Stimulated activated CD8-positive, alpha-beta memory T cell treated with anti-CD3 and anti-CD28 coated beads, Interleukin-2, amount 100 ng/mL, for 48 hours (primary cell): Measurements from ENCODE around the gene CCDC170.

ENCODE experiments used
- DNase-seq, 2 donors: peaks; one replicate each; pipeline ENCODE4 v3.0.0-alpha.2; 2020; ENCODE audit warnings: low read depth in 2 of 2

Gene CCDC170

DNA sequence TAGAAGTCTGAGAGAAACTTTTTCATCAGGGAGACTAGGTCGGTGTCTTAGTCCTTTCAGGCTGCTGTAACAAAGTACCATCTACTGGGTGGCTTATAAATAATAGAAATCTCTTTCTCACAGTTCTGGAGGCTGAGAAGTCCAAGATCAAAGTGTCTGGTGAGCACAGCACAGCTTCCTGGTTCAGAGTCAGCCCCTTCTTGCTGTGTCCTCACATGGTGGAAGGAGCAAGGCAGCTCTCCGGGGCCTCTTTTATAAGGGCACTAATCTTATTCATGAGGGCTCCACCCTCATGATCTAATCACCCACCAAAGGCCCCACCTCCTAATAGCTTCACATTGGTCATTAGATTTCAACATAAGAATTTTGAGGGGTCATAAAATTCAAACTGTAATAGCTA lies 122.8 kb downstream of the CCDC170 start:
- DNase-seq, result no peak

DNA sequence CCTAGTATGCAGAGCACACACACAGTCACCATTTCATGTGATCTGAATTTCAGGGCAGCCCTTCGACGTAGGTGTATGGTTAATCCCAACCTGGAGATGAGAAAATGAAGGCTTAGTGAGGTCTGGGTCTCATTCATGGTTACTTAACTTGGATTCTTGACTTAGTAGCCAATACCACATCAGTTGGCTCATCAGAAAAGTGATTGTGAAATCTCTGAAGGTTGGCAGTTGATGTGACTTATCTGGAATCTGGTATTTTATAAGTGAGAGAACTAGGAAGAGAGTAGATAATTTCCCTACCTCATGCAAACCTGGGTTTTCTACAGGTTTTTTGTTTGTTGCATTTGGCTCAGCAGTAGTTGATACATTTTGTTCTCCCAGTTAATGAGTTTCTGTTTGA lies 123.7 kb downstream of the CCDC170 start:
- no peak for DNase-seq

DNA sequence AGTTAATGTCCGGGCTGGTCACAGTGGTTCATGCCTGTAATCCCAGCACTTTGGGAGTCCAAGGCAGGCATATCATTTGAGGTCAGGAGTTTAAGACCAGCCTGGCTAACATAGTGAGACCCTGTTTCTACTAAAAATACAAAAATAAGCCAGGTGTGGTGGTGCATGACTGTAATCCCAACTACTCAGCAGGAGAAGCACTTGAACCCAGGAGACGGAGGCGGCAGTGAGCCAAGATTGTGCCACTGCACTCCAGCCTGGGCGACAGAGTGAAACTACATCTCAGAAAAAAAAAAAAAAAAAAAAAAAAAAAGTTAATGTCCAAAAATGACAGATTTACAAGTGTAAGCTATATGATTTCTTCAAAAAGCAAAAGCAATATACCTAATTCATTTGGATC lies 124.9 kb downstream of the CCDC170 start:
- DNase-seq, result no peak

DNA sequence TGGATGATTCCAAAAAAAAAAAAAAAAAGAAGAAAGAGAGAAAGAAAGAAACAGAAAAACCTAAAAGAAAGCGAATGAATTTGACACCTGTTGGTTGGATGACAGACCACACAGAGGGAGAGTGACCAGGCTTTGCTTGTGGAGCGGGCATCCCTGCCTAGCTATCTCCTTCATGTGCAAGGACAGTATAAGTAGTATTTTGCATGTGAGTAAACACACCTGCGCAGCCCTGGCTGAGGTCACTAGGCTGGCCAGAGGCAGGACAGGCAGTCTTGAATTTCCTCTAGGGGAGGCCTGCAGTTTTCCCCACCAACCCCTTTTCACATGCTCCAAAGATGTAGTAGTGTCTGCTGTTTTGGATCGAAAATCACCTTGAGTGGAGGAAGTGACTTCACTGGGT lies 126.4 kb downstream of the CCDC170 start:
- no peak for DNase-seq

DNA sequence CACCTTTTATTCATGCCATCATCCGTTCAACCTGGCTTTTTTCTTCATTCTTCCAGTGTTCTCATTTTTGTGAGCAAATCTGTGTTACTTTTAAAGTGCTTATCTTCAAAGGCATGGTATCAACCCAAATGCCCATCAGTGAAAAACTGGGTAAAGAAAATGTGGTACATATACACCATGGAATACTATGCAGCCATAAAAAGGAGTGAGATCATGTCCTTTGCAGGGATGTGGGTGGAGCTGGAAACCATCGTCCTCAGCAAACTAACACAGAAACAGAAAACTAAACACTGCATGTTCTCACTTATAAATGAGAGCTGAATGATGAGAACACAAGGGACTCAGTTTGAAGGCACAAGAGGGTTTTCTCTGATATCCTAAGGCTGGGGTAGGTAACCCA lies 130.3 kb downstream of the CCDC170 start:
- no peak for DNase-seq

DNA sequence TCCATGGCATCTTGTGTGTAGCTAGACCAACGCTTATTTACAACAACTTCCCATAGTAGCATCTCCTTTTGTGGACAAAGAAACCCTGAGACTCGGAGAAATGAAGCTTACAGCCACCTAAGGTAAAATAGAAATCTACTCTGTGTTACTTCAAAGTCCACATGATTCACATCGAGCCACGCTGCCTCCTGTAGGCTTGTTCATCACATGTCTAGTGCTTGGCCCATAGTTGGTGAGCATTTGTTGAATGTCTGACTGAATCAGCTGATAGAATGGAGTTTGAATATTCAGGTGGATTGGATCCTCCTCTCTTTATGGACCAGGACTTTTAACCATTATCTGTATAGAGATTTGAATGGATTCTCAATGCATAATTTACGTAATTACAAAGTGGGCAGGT lies 130.7 kb downstream of the CCDC170 start:
- DNase-seq, result no peak

DNA sequence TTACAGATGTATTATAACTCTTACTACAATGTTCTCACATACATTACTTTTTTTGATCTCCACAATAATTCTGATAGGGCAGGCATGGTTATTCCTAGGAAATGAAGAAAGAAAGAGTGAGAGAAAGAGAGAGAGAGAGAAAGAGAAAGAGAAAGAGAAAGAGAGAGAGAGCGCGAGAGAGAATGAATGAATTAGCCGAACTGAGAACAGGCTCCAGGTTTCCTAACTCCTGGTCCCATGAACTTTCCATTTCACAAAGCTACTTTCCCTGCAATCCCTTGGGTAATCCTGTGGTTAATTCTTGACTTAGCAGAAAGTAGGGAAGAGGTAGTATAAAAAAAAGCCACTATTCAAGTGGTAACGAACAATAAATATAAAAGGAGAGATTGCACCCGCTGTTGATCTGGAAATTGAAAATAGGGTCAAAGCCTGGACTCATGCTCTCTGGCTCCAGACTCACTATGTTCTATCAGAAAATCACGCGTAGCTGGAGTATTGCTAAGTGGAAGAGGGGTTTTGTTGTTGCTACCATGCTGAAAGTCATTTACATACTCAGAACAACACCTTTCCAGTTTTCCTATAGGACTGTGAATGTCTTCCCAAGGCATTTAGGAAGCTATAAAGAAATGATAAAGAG lies 131.2 kb downstream of the CCDC170 start:
- DNase-seq, result no peak

DNA sequence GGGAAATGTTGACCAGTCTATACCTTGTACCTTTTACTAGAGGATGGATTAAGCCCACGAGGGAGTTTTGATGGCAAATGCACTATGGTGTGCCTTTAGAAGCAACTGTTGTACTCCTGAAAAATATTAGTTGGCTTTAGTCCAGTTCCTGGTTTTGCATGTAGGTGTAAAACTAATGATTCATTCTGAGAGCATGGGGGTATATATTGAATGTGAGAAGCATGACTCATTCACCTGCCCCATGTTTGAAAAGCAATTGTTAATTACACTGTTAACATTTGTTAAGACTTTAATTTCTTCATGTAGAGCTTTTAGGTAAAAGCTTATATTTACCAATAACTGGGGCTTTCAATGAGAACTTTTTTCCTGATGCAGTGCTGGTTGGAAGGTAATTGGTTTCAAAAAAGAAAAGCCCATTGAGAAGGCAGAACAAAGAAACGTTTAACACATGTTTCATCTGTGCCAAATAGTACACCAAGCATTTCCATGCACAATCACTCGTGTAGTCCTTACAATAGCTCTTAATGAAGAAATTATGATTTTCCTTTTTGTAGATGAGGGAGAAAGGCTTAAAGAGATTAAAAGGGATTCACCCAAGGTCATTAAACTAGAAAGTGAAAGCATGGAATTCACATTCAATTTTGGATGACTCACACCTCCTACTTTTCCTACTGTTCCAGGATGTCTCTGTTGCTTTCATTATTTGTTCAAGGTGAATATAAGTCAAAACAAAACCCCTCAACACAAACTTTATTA lies 134.1 kb downstream of the CCDC170 start:
- DNase-seq, result no peak

DNA sequence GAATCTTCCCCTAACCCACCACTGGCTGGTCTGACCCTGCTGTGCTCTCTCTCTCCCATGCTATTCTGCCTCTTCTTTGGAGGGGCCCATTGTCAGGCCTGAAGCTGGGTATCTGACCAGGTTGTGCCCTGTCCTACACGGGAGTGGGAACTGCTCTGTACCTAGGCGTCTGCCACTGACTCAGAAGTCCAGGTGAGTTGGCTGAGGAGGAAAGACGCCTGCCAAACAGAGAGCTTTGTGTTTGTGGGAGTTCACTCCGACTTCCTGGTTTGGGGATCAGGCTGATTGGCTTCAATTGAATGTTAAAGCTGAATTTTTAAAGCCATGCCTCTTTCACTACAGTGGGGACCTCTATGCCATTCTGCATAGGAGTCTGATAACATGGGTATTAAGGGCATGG lies 136.0 kb downstream of the CCDC170 start:
- no peak for DNase-seq

DNA sequence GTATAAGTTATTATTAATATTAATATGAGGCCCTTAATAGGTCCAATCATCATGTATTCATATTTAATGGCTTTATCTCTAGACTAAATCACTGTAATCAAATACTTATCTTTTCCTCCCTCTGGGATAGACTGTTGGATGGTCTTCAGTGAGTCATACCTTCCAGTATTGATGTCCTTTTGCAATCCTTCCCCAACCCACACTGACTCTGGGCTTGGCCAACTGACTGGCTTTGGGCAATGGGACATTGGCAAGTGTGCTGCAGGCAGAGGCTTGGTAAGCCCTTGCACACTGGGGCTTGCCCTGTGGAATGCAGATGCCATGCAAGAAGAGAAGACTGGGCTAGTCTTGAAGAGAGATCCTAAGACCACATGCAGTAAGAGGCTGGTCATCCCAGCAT lies 136.6 kb downstream of the CCDC170 start:
- no peak for DNase-seq

DNA sequence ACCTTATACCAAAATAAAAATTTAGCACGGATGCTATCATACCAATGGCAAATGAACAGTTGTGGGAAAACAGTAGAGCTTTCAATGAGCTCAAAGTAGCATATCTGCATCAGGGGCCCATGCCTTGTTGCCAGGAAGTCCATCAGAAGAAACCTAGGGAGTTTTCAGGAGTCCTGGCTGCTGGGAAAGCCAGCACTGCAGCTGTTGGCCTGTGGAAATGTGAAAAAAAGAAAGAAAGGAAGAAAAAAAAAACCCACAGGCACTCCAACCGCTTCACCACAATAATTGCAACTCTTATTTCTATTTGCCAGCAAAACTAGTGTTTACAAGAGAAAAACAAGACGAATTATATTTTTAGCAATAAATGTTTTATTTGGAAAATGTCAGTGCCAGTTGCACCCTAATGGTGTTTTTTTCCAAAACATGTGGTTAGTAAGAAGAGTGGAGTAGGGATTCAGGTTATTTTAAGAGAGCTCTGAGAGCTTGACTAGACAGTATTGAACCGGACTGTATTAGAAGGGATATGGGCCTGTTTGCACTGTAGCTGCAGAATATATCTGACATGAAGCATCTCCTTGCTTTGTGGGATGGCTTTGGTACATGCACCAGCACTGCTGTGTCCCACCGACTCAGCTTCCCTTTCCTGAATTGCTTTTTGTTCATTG lies 137.3 kb downstream of the CCDC170 start:
- DNase-seq, result no peak

DNA sequence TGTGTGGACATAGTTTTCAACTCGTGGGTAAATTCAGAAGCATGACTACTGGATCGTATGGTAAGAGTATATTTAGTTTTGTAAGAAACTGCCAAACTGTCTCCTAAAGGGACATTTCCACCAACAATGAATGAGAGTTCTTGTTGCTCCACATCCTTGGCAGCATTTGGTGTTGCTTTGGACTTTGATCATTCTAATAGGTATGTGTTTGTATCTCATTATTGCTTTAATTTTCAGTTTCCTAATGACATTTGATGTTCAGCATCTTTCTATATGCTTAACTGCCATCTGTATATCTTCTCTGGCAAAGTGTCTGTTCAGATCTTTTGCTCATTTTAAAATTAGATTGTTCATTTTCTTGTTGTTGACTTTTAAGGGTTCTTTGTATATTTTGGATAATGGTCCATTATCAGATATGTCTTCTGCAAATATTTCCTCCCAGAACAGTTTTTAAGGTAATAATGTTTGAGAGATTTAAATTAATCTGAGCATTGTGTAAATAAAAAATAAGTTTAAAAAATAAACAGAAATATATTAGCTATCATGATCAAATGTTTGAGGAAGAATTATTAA lies 138.7 kb downstream of the CCDC170 start:
- DNase-seq, result no peak

DNA sequence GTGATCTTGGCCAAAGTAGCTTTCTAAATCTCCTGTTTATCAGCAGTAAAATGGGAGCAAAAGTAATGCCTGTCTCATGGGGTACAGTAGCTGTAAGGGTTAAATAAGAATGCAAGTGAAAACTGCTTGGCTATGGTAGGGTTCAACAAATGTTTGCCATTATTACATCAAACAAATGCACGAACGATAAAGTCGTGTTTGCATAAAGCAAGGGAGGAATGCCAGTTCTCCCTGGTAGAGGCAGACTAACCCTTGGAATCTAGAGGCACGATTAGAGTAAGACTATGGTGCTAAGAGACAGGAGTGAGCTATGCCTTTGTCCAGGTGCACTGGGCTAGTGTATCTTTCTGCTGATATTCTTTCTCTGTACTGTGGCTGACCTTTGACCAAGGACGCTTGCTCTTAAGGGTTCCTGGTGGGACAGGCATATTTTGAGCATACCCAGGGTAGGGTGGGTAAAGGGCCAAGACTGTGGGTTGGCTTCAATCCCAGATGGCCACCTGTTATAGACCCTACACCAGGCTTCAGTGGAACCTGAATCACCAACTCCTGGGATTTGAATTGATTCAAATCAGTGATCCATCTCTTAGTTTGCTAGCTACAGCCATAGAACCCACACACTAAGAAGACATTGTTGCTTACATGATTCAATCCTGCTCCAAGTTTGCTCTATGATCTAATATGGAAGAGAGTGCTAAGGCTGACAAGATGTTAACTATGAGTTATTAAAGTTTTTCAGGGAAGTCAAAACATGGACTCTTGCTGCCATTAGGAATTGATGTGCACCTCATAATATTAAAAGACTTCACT lies 139.9 kb downstream of the CCDC170 start:
- no peak for DNase-seq

DNA sequence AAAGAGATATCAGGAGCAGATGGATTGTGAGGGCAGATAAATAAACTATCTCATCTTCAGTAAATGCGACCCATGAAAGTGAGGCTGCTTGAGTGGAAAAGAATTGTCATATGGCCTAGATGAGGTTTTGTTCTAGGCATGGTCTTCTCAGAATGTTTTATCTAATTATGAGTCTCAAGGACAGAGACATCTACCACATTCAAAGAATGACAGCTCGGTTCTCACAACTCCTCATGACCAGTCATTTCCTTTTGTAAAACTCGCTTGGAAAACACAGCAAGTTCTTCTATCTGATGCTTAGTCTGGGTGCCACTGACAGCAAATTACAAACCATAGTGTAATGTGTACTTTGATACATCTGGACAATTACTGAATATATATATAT lies 140.5 kb downstream of the CCDC170 start:
- no peak for DNase-seq

DNA sequence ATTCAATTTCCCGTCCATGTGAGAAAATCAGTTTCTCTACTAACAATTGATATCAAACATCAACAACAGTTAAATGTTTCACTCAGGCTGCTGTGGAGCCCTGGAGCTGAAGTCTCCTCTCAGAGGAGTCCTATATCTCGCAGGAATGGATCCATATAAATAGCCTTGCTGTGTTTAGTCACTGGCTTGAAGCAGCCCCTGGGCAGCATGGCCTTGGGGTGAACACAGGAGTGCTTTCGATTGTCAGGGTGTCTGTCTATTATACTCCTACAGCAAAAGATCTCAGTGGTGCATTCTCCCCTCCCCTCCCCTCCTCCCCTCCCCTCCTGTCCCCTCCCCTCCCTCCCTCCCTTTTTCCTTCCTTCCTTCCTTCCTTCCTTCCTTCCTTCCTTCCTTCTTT lies 141.9 kb downstream of the CCDC170 start:
- no peak for DNase-seq

DNA sequence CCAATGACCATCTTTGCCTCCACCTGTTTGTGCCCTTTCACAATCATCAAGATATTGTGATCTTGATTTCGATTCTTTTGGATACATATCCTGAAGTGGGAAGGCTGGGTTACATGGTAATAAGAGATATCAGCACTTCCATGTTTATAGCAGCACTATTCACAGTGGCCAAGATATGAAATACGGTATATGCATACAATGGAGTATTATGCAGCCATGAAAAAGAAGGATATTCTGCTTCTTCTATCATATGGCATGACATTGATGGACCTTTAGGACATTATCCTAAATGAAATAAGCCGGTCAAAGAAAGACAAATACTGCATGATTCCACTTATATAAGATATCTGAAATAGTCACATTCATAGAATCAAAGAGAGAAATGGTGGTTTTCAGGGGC lies 144.0 kb downstream of the CCDC170 start:
- DNase-seq, result no peak

DNA sequence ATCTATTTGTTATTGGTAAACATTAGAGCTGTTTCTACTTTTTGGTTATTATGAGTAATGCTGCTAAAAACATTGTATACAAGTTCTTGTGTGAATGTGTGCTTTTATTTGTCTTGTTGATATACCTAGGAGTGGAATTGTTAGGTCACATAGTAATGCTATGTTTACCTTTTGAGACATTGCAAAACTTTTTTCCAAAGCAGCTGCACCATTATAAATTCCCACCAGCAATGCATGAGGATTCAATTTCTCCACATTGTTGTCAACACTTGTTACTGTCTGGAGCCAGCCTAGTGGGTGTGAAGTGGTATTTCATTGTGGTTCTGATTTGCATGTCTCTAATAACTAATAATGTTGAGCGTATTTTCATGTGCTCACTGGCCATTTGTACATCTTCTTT lies 145.9 kb downstream of the CCDC170 start:
- no peak for DNase-seq

DNA sequence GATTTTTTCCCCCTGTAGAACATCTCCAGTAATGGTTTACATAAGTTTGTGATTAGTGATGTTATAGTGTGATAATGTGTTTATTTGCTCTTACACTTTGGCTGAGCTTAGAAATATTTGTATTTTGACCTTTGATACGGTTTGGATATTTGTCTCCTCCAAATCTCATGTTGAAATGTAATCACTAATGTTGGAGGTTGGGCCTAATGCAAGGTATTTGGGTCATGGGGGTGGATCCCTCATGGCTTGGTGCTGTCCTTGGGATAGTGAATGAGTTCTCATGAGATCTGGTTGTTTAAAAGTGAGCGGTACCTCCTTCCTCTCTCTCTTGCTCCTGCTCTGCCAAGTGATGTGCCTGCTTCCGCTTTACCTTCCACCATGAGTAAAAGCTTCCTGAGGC lies 147.2 kb downstream of the CCDC170 start:
- no peak for DNase-seq

DNA sequence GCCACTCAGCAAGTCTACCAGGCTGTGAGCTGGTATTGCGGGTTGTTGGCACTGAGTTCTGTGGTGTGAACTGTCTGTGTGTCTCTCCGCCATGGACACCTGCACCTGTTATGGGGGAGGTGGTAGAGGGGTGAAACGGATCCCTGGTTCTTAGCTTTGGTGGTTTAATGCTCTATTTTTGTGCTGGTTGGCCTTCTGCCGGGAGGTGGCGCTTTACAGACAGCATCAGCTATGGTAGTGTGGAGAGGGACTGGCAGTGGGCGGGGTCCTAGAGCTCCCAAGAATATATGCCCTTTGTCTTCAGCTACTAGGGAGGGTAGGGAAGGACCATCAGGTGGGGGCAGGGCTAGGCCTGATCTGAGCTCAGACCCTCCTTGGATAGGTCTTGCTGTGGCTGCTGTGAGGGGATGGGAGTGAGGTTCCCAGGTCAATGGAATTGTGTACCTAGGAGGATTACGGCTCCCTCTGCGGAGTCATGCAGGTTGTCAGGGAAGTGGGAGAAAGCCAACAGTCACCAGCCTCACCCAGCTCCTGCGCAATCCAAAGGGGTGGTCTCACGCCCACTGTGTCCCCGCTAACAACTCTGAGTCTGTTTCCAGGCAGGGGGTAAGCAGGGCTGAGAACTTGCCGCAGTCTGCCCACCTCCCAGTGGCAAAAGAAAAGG lies 154.3 kb downstream of the CCDC170 start:
- DNase-seq, result peak in 1 of 2 donors; percentile 1

DNA sequence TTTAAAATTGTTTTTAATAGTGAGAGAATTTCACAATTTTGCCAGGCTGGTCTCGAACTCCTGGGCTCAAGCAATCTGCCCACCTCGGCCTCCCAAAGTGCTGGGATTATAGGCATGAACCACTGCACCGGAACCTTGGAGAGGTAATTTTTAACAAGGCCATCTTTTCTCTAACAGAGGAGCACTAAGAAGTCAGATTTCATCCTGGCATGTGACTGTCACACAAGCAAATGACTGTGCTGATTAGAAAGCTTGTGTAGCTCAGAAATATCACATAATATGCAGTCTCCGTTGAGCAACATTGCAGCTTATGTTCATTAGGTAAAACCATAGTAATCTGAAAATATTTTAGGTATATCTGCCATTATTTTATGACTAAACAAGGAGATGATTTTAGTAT lies 156.0 kb downstream of the CCDC170 start:
- DNase-seq, result no peak

DNA sequence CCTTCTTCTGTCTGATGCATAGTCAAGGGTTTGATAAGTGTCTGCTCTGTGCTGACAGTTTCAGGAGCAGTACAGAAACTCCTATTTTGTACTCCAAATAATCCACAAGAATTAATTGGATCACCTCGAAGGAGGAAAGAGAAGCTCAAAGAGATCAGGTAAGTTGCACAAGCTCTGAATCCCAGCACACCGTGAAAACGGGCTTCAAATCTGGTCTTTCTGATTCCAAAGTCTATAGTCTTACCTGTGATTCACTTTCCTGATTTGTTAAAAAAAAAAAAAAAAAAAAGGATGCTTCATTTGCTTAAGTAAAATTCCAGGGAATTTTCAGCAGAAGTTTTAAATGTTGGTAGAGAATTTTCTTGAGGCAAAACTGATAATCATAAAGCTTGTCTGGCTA lies 157.8 kb downstream of the CCDC170 start:
- DNase-seq, result no peak

DNA sequence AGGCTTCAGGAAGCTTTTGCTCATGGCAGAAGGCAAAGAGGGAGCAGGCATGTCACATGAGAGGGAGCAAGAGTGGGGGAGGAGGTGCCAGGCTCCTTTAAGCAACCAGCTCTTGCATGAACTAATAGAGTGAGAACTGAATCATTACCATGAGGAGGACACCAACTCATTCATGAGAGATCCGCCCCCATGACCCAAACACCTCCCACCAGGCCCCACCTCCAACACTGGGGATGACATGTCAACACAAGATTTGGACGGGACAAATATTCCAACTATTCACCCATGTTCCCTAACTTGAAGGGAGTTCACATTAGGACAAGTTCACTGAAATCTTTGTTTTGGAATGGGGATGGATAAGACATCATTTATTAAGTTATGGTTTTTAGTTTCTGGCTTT lies 158.5 kb downstream of the CCDC170 start:
- DNase-seq, result no peak
